ENCODE results near the gene OGFR.
A peak's percentile ranks its signal among the peaks of the same experiment; 100 is the strongest.

OGFR gene

DNA sequence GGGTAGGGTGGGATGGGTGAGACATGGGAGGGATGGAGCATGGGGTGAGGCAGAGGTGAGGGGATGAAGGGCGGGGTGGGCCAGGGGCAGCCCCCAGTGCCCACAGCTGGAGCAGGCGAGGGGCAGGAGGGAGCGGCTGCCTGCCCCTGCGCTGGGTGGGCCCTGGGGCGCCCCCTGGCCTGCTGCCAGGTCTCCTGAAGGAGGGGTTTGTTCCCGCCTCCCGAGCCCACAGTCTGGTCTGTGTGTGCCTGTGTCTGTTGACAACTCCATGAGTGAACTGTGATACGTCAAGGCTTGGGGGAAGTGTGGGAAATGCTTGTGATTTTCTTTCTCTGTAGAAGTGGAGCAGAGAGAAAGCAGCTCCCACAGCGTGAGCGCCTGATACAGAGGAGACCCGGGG, 19.2 kb upstream of the OGFR start:
- DNase-seq: no peak

GRCh38 chr20:62786157-62786556, 18.5 kb upstream of the OGFR start:
- DNase-seq: no peak

DNA sequence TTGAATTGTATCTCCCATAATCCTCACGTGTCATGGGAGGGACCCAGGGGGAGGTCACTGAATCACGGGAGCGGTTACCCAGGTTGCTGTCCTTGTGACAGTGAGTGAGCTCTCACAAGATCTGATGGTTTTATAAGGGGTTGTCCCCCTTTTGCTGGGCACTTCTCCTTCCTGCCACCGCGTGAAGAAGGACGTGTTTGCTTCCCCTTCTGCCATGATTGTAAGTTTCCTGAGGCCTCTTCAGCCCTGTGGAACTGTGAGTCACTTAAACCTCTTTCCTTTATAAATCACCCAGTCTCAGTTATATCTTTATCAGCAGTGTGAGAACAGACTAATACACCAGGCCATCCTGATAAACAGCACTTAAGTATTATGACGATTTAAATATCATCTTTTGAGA, 17.3 kb upstream of the OGFR start:
- no peak for DNase-seq

GRCh38 chr20:62787866-62788265, 16.8 kb upstream of the OGFR start:
- DNase-seq: no peak

- DNase-seq: no peak
These were observed 16.0 kb upstream of the OGFR start for GRCh38 chr20:62788607-62789006.

- DNase-seq: no peak
These were observed 14.6 kb upstream of the OGFR start for GRCh38 chr20:62790075-62790474.

DNA sequence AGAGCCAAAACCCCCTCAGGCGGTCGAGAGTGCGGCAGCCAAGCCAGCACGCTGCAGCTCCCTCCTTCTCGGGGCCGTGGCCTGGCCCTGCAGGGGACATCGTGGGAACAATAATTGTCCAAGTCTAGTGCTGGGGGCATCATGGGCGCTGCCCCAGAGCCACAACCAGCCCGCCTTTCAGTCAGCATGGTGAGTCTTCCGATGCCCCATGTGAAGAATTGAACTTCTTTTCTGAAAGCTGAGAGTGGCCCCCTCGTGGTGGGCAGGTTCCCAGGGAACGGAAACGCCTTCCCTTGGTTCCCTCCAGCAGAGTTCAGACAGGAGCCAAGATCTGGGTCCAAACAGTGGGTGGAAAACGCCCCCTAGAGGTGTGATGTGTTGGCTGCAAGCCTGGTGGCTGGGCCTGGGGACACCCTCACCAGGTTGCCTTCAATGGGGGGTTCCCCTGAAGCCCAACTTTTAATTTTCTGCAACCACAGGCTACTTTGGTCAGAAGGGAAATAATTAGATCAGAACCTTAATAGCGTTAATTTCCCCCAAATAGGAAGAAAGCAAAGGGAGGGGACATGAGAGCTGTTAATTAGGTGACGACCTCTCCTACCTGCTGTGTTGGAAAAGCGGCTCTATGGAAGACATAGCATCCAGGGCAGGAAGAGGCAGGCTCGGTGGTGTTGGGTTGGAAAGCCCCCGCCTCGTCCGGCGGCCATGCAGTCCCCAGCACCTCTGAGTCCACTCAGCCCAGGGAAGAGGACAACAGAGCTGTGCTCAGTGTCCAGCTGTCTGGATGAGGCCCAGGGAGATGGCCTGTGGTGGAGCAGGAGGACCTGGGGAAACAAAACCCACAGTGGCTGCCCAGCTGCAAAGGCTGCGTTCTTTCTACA, 13.1 kb upstream of the OGFR start:
- peak; percentile 83 for DNase-seq

- no peak for DNase-seq
These were observed 12.3 kb upstream of the OGFR start for GRCh38 chr20:62792182-62792939.

- DNase-seq: no peak
These were observed 11.5 kb upstream of the OGFR start for GRCh38 chr20:62792940-62793756.

DNA sequence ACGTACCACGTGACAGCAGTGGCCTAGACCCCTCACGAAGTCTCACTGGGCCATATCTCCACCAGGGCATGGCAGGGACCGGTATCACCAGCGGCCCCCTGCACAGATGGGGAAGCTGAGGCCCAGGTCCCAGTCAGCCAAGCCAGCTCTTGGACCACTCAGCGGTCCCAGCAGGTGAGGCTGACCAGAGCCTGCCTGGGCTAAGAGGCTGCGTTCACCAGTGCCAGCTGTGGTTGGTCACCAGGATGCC, 11.0 kb upstream of the OGFR start:
- no peak for DNase-seq

DNA sequence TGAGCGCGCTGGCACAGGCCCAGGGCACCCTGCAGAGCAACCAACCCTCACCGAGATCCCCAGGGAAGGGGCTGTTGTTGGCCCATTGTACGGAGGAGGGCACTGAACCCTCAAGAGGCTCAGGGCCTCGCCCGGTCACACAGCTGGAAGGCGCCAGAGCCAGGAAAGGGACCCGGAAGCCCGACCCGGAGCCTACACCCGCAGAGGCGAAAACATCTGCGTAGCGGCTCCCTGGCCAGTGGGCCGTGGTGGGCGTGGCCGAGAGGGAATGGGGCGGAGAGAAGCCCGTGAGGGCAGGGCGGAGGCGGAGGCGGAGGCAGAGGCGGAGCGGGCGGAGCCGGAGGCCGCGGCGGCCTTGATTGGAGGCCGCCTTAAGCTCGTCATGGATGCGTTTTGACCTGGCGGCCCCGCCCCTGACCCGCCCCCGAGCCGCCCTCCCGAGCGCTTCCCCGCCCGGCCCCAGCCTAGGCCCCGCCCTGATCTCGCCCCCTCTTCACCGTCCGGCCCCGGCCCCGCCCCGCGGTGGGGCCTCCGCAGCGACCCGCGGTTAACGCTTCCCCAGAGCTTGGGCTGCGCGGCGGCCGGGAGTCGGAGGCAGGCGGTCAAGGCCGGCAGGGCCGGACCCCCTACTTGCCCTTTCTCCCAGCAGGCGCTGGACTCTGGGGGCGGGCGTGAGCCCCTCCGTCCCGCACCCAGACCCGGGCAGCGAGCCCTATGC, 10.5 kb upstream of the OGFR start:
- peak; percentile 95 for DNase-seq

GRCh38 chr20:62795023-62795761, 9.4 kb upstream of the OGFR start:
- DNase-seq: peak; percentile 84

DNA sequence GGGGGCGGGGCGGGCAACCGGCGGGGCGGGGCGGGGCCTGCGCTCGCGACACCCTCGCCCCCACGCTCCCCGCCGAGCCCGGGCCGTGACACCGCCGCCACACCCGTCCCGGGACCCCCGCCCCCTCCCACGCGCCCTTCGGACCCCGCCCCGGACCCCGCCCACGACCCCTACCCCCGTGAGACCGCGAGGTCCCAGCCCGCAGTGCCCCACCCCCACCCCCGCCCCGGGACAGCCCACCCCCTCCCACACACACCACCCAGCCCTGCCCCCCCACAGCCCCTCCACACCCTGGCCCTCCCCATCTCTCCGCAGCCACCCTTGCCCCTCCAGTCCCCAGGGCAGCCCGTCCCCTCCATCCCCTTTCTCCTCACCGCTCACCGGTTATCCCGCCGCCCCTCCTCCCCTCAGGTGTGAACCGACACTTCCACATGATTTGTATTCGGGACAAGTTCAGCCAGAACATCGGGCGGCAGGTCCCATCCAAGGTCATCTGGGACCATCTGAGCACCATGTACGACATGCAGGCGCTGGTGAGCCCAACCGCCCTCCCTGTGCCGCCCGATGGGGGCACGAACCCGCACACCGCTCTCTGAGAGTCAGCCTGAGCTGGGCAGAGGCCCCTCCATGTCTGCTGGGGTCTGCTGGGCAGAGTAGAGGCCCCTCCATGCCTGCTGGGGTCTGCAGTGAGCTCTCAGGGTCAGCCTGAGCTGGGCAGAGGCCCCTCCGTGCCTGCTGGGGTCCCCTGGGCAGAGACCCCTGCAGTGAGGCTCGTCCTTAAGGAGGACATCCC, 7.7 kb upstream of the OGFR start:
- DNase-seq: no peak

- no peak for DNase-seq
These were observed 6.7 kb upstream of the OGFR start for GRCh38 chr20:62797671-62798532.

DNA sequence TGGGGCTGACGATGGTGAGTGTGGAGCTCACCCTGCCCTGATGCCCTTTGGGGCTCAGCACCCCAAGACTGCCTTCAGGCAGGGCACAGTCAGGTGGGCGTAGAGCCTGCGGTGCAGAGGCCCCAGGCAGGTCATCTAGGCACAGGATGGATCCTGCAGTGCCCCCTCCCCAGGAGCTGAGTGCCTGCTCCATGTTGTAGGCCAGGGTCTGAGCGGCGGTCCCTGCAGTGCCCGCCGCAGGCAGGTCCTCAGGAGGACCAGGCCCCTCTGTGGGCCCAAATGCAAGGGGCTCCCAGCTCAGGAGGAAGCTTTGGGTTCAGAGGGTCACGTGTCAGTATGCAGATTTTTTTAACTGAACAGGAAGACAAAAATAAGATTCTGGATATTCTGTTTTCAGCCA, 5.6 kb upstream of the OGFR start:
- no peak for DNase-seq

GRCh38 chr20:62799459-62799858, 5.2 kb upstream of the OGFR start:
- DNase-seq: no peak

DNA sequence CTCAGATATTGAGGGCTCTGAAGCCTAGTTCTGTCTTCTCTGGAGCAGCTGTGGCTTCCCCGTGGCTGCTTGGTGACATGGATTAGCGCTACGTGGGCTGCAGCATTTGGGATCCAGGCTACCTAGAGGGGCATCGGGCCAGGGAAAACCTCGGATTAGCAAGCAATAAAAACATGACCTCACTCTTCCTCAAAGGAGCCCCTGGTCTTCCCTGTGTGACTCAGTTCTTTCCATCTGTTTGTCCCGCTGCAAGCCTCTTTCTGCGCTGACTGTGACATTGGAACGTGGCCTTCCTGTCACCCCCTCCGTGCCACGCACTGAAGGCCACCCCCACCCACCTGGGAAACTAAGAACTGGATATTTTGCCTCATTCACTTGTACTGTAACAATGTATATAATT, 4.8 kb upstream of the OGFR start:
- no peak for DNase-seq

GRCh38 chr20:62800314-62801259, 4.0 kb upstream of the OGFR start:
- DNase-seq: no peak

Measured in stimulated activated CD4-positive, alpha-beta T cell treated with anti-CD3 and anti-CD28 coated beads, Interleukin-15, amount 100 ng/mL, for 24 hours (primary cell).